WTC11 (cell line): ENCODE results near the gene KPTN. TPM values are rescaled to one million over a fixed set of nuclear protein-coding genes. Genes with fewer than 3 reads are reported as not detected.

Experiments used
- ATAC-seq: fragments of 200-7000 bp; cut with Tn5 transposase; 2 replicates; pipeline ENCODE4 v1.10.0; 2021; ENCODE audit warnings: mild to moderate bottlenecking, moderate library complexity
- CTCF ChIA-PET: fragments of 300-600 bp; sonication (Branson Sonifier 250); formaldehyde crosslinking; loops from one replicate; lab custom pipeline; 2021; ENCODE audit warnings: antibody characterized with exemption; lab: Charles Lee
- POLR2A ChIA-PET: fragments of 350-600 bp; sonication (Branson Sonifier 250); formaldehyde crosslinking; loops from one replicate; lab custom pipeline; 2021; ENCODE audit warnings: antibody characterized with exemption; lab: Charles Lee
- DNase-seq: peaks from one replicate; pipeline ENCODE4 v3.0.0; 2021; ENCODE audit warnings: low spot score
- H3K27ac Mint-ChIP-seq: 2 replicates; pipeline ENCODE4 v1.8.0; 2021; ENCODE audit warnings: mixed read lengths
- H3K27me3 Mint-ChIP-seq: 2 replicates; pipeline ENCODE4 v1.8.0; 2021; ENCODE audit warnings: low read depth, mild to moderate bottlenecking, moderate library complexity, mixed read lengths
- H3K36me3 Mint-ChIP-seq: 2 replicates; pipeline ENCODE4 v1.8.0; 2021; ENCODE audit warnings: mixed read lengths
- H3K4me1 Mint-ChIP-seq: 2 replicates; pipeline ENCODE4 v1.8.0; 2022; ENCODE audit warnings: mixed read lengths
- H3K4me3 Mint-ChIP-seq: 2 replicates; pipeline ENCODE4 v1.8.0; 2021; ENCODE audit warnings: mild to moderate bottlenecking, moderate library complexity, mixed read lengths
- H3K9me3 Mint-ChIP-seq: 2 replicates; pipeline ENCODE4 v1.8.0; 2021; ENCODE audit warnings: mixed read lengths
- EMX1 ChIP-seq: fragments of 250-450 bp; sonication (Bioruptor Pico); IDR thresholded peaks from 2 replicates; pipeline ENCODE4 v1.8.0; 2021; ENCODE audit warnings: mild to moderate bottlenecking
- ESRRA ChIP-seq: sonication (generic); formaldehyde crosslinking; IDR thresholded peaks from 2 replicates; pipeline ENCODE4 v1.8.1; 2022; ENCODE audit warnings: mild to moderate bottlenecking, missing genetic modification reagents, borderline replicate concordance
- FOXP1 ChIP-seq: sonication (generic); formaldehyde crosslinking; IDR thresholded peaks from 2 replicates; pipeline ENCODE4 v1.8.0; 2022; ENCODE audit warnings: missing genetic modification reagents, mild to moderate bottlenecking, moderate library complexity, borderline replicate concordance
- GRHL2 ChIP-seq: fragments of 250-450 bp; sonication (Bioruptor Pico); IDR thresholded peaks from 2 replicates; pipeline ENCODE4 v1.8.0; 2022; ENCODE audit warnings: mild to moderate bottlenecking, moderate library complexity; ENCODE audit not compliant: insufficient replicate concordance, severe bottlenecking
- GTF2I ChIP-seq: fragments of 250-450 bp; sonication (Bioruptor Pico); conservative IDR thresholded peaks from 2 replicates; pipeline ENCODE4 v1.4.0; 2021; ENCODE audit warnings: mild to moderate bottlenecking
- IRF2 ChIP-seq: sonication (generic); formaldehyde crosslinking; IDR thresholded peaks from 2 replicates; pipeline ENCODE4 v1.8.0; 2022; ENCODE audit warnings: low read depth, missing genetic modification reagents, borderline replicate concordance
- MXD4 ChIP-seq: fragments of 250-450 bp; sonication (Bioruptor Pico); IDR thresholded peaks from 2 replicates; pipeline ENCODE4 v1.8.0; 2021; ENCODE audit warnings: mild to moderate bottlenecking, moderate library complexity, borderline replicate concordance
- NFE2L1 ChIP-seq: sonication (generic); formaldehyde crosslinking; IDR thresholded peaks from 2 replicates; pipeline ENCODE4 v1.8.1; 2023; ENCODE audit warnings: missing genetic modification reagents
- NR1H2 ChIP-seq: sonication (generic); formaldehyde crosslinking; IDR thresholded peaks from 2 replicates; pipeline ENCODE4 v1.9.0; 2021; ENCODE audit warnings: mild to moderate bottlenecking, moderate library complexity, missing genetic modification reagents
- RELA ChIP-seq: sonication (generic); formaldehyde crosslinking; IDR thresholded peaks from 2 replicates; pipeline ENCODE4 v1.8.1; 2022; ENCODE audit warnings: missing genetic modification reagents, mild to moderate bottlenecking, borderline replicate concordance
- RORB ChIP-seq: fragments of 250-450 bp; sonication (Bioruptor Pico); IDR thresholded peaks from 2 replicates; pipeline ENCODE4 v1.9.0; 2021; ENCODE audit warnings: mild to moderate bottlenecking
- SMAD4 ChIP-seq: sonication (generic); formaldehyde crosslinking; IDR thresholded peaks from 2 replicates; pipeline ENCODE4 v1.8.0; 2022; ENCODE audit warnings: mild to moderate bottlenecking, missing genetic modification reagents
- SOX15 ChIP-seq: fragments of 250-450 bp; sonication (Bioruptor Pico); IDR thresholded peaks from 2 replicates; pipeline ENCODE4 v1.9.0; 2021; ENCODE audit warnings: mild to moderate bottlenecking
- TCF7 ChIP-seq: sonication (generic); formaldehyde crosslinking; IDR thresholded peaks from 2 replicates; pipeline ENCODE4 v1.8.0; 2022; ENCODE audit warnings: mild to moderate bottlenecking, low read depth, missing genetic modification reagents, moderate library complexity
- ZNF232 ChIP-seq: sonication (generic); formaldehyde crosslinking; IDR thresholded peaks from 2 replicates; pipeline ENCODE4 v1.8.0; 2022; ENCODE audit warnings: mild to moderate bottlenecking, missing genetic modification reagents
- ZNF671 ChIP-seq: fragments of 250-450 bp; sonication (Bioruptor Pico); IDR thresholded peaks from 2 replicates; pipeline ENCODE4 v1.8.0; 2021; ENCODE audit warnings: mild to moderate bottlenecking
- total RNA-seq: library from RNA; stranded (reverse); gene quantifications from 3 replicates; pipeline ENCODE4 v1.2.3, GENCODE V29; 2021
- TF ChIP-seq, protein P1 (sequence below): fragments of 250-450 bp; sonication (Bioruptor Pico); IDR thresholded peaks from 2 replicates; pipeline ENCODE4 v1.9.0; 2021; ENCODE audit warnings: mild to moderate bottlenecking, borderline replicate concordance
- TF ChIP-seq, protein P2 (sequence below): sonication (generic); formaldehyde crosslinking; conservative IDR thresholded peaks from 2 replicates; pipeline ENCODE4 v1.8.1; 2023; ENCODE audit warnings: mild to moderate bottlenecking, low read depth, missing genetic modification reagents, moderate library complexity
- TF ChIP-seq, protein P3 (sequence below): sonication (generic); formaldehyde crosslinking; IDR thresholded peaks from 2 replicates; pipeline ENCODE4 v1.8.0; 2022; ENCODE audit warnings: mild to moderate bottlenecking, missing genetic modification reagents
- TF ChIP-seq, protein P4 (sequence below): sonication (generic); formaldehyde crosslinking; IDR thresholded peaks from 2 replicates; pipeline ENCODE4 v1.8.0; 2023; ENCODE audit warnings: missing genetic modification reagents, mild to moderate bottlenecking, borderline replicate concordance
- TF ChIP-seq, protein P5 (sequence below): sonication (generic); formaldehyde crosslinking; IDR thresholded peaks from 2 replicates; pipeline ENCODE4 v1.8.0; 2022; ENCODE audit warnings: mild to moderate bottlenecking, missing genetic modification reagents
- TF ChIP-seq, protein P6 (sequence below): sonication (generic); formaldehyde crosslinking; IDR thresholded peaks from 2 replicates; pipeline ENCODE4 v1.8.1; 2022; ENCODE audit warnings: mild to moderate bottlenecking, moderate library complexity, missing genetic modification reagents

Gene KPTN
- total RNA-seq, 1 experiment from 2014 or later = 24.5 TPM

DNA sequence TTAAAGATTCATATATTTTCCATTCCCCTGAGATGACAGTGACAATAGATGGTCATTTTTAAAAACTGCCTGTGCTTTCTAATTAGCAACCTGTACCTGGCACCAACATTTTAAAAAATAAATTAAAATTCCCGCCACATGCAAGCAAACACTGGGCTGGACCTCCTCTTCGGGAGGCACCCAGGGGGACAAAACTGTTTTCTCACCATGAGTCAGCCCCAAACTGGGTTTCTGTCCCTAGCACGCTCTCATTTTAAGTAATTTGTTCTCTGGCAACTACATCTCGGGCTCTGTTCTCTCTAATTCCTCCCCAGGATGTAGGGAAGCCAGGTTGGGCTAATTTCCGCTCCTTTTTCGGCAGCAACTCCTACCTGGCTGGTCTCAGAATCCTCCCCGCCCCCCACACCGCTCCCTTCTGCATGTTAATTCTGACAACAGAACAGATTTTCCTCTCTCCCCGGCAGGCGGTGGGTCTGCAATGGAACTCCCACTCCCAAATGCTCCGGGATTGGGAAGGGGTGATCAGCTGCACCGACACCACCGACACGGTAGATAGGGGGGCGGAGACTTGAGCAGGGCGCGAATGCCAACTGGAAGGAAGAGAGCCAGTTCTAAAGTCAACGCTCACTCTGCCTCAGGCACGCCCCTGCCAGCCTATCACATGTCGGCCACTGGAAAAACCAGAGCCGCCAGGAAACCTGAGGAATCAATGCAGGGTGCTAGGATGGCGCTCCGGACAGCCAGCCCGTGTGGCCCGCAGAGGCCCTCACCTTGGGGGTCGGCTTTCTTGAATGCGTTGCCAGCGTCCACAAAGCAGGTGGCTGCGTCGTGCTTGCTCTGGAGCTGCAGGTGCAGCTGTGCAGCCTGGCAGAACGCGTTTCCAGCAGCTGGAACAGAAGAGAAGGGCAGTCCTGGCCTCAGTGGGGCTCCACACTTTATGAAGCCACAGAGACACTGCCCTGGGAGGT, 16.1 kb upstream of the KPTN start (continued):
- TF ChIP-seq, protein P1, sequence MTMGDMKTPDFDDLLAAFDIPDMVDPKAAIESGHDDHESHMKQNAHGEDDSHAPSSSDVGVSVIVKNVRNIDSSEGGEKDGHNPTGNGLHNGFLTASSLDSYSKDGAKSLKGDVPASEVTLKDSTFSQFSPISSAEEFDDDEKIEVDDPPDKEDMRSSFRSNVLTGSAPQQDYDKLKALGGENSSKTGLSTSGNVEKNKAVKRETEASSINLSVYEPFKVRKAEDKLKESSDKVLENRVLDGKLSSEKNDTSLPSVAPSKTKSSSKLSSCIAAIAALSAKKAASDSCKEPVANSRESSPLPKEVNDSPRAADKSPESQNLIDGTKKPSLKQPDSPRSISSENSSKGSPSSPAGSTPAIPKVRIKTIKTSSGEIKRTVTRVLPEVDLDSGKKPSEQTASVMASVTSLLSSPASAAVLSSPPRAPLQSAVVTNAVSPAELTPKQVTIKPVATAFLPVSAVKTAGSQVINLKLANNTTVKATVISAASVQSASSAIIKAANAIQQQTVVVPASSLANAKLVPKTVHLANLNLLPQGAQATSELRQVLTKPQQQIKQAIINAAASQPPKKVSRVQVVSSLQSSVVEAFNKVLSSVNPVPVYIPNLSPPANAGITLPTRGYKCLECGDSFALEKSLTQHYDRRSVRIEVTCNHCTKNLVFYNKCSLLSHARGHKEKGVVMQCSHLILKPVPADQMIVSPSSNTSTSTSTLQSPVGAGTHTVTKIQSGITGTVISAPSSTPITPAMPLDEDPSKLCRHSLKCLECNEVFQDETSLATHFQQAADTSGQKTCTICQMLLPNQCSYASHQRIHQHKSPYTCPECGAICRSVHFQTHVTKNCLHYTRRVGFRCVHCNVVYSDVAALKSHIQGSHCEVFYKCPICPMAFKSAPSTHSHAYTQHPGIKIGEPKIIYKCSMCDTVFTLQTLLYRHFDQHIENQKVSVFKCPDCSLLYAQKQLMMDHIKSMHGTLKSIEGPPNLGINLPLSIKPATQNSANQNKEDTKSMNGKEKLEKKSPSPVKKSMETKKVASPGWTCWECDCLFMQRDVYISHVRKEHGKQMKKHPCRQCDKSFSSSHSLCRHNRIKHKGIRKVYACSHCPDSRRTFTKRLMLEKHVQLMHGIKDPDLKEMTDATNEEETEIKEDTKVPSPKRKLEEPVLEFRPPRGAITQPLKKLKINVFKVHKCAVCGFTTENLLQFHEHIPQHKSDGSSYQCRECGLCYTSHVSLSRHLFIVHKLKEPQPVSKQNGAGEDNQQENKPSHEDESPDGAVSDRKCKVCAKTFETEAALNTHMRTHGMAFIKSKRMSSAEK (CRISPR knock-in tag) = no peak
- TF ChIP-seq TCF7 (no peak), SOX15 (no peak), SMAD4 (CRISPR knock-in tag) (no peak)
- TF ChIP-seq, all 79 proteins: peak for 0

DNA sequence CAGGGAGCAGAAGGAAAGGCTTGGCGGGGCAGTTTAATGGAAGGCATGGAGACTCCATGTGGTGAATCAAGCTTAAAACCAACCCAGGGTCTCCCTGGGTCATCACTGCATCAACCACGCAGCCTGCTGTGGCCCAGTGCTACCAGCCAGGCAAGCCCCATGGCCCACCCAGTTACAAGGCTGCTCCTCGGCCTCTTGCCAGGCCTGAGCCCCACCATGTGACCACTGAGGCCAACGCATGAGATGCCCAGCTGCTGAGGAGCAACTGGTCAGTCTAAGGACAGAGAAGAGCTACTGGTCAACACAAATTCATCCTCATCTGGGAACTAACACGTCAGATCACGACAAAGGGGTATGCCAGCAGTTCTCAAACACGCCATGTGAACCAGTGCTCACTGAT, 15.4 kb upstream of the KPTN start:
- Mint-ChIP-seq H3K27me3 (no peaks in the 10 kb centered on the region), H3K27ac (peak overlapping the region; percentile 72), H3K36me3 (0 out of 2 replicates have a peak, but pooled peaks cover 3% of the 10 kb centered on the region), H3K9me3 (no peaks in the 10 kb centered on the region), H3K4me3 (no peak overlapping the region), H3K4me1 (peaks cover 16% of the 10 kb centered on the region)
- ChIA-PET POLR2A (no interaction called here), CTCF (interaction anchor here (1.5 to 2.4 kb wide), 3 partner anchors 63 to 213 kb away, joined by 3 to 8 read pairs (median 6); partner anchors contain the start of gene EHD2)
- TF ChIP-seq, protein P2, sequence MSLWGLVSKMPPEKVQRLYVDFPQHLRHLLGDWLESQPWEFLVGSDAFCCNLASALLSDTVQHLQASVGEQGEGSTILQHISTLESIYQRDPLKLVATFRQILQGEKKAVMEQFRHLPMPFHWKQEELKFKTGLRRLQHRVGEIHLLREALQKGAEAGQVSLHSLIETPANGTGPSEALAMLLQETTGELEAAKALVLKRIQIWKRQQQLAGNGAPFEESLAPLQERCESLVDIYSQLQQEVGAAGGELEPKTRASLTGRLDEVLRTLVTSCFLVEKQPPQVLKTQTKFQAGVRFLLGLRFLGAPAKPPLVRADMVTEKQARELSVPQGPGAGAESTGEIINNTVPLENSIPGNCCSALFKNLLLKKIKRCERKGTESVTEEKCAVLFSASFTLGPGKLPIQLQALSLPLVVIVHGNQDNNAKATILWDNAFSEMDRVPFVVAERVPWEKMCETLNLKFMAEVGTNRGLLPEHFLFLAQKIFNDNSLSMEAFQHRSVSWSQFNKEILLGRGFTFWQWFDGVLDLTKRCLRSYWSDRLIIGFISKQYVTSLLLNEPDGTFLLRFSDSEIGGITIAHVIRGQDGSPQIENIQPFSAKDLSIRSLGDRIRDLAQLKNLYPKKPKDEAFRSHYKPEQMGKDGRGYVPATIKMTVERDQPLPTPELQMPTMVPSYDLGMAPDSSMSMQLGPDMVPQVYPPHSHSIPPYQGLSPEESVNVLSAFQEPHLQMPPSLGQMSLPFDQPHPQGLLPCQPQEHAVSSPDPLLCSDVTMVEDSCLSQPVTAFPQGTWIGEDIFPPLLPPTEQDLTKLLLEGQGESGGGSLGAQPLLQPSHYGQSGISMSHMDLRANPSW = no peak
- no peak for TF ChIP-seq MXD4
- TF ChIP-seq FOXP1 = no peak
- TF ChIP-seq, protein P3, sequence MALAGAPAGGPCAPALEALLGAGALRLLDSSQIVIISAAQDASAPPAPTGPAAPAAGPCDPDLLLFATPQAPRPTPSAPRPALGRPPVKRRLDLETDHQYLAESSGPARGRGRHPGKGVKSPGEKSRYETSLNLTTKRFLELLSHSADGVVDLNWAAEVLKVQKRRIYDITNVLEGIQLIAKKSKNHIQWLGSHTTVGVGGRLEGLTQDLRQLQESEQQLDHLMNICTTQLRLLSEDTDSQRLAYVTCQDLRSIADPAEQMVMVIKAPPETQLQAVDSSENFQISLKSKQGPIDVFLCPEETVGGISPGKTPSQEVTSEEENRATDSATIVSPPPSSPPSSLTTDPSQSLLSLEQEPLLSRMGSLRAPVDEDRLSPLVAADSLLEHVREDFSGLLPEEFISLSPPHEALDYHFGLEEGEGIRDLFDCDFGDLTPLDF (CRISPR knock-in tag) = no peak
- no peak for TF ChIP-seq GTF2I (CRISPR knock-in tag)
- no peak for TF ChIP-seq NFE2L1 (CRISPR knock-in tag)
- TF ChIP-seq, protein P4, sequence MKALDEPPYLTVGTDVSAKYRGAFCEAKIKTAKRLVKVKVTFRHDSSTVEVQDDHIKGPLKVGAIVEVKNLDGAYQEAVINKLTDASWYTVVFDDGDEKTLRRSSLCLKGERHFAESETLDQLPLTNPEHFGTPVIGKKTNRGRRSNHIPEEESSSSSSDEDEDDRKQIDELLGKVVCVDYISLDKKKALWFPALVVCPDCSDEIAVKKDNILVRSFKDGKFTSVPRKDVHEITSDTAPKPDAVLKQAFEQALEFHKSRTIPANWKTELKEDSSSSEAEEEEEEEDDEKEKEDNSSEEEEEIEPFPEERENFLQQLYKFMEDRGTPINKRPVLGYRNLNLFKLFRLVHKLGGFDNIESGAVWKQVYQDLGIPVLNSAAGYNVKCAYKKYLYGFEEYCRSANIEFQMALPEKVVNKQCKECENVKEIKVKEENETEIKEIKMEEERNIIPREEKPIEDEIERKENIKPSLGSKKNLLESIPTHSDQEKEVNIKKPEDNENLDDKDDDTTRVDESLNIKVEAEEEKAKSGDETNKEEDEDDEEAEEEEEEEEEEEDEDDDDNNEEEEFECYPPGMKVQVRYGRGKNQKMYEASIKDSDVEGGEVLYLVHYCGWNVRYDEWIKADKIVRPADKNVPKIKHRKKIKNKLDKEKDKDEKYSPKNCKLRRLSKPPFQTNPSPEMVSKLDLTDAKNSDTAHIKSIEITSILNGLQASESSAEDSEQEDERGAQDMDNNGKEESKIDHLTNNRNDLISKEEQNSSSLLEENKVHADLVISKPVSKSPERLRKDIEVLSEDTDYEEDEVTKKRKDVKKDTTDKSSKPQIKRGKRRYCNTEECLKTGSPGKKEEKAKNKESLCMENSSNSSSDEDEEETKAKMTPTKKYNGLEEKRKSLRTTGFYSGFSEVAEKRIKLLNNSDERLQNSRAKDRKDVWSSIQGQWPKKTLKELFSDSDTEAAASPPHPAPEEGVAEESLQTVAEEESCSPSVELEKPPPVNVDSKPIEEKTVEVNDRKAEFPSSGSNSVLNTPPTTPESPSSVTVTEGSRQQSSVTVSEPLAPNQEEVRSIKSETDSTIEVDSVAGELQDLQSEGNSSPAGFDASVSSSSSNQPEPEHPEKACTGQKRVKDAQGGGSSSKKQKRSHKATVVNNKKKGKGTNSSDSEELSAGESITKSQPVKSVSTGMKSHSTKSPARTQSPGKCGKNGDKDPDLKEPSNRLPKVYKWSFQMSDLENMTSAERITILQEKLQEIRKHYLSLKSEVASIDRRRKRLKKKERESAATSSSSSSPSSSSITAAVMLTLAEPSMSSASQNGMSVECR (CRISPR knock-in tag) = no peak
- no peak for TF ChIP-seq ZNF232 (CRISPR knock-in tag)
- no peak for TF ChIP-seq RORB
- no peak for TF ChIP-seq EMX1 (CRISPR knock-in tag)
- no peak for TF ChIP-seq NR1H2 (CRISPR knock-in tag)
- TF ChIP-seq ESRRA = no peak
- TF ChIP-seq RELA (CRISPR knock-in tag) = no peak
- no peak for TF ChIP-seq IRF2
- TF ChIP-seq, protein P5, sequence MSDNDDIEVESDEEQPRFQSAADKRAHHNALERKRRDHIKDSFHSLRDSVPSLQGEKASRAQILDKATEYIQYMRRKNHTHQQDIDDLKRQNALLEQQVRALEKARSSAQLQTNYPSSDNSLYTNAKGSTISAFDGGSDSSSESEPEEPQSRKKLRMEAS (CRISPR knock-in tag) = no peak
- TF ChIP-seq GRHL2 (CRISPR knock-in tag) = no peak
- TF ChIP-seq ZNF671 (CRISPR knock-in tag) = no peak
- TF ChIP-seq, protein P6, sequence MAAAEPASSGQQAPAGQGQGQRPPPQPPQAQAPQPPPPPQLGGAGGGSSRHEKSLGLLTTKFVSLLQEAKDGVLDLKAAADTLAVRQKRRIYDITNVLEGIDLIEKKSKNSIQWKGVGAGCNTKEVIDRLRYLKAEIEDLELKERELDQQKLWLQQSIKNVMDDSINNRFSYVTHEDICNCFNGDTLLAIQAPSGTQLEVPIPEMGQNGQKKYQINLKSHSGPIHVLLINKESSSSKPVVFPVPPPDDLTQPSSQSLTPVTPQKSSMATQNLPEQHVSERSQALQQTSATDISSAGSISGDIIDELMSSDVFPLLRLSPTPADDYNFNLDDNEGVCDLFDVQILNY (CRISPR knock-in tag) = no peak
- ATAC-seq (no peak), DNase-seq (no peak)
